ENCODE measurements around the gene PTPRG. TPM values are rescaled to one million over a fixed set of nuclear protein-coding genes. Genes with fewer than 3 reads are reported as not detected.

The PTPRG gene
- total and polyA plus RNA-seq, 7 donors = 0.69 to 76.3 (median 62.7) TPM

DNA sequence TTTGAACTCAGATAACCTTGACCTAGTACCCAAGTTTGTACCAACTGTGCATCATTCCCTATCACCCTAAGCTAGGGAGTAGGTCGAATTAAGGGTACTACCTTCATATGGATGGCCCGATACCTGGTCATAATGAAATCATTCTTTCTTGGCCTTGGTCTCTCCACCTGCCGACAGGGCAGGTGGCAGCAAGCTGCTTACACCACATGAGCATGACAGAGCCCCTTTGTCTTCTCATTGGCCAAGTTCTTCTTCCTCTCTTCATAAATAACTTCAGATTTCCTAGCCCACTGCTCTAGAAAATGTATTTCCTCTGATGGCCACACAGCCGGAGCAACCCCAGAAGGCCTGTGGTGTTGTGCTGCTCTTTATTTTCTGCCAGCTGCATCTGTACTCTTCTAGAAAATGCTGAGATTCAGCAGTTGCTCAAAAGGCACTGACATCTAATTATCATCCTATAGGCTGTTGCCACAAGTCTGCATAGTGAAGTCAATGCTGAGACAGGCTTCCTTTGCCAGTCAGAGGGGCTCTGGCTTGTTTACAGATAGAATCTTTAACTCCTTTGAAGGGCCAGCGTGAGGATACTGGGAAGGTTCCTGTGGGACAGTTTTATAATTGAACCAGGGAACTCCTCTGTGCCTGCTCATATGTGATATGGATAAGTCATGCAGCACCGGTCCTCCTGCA is 304.2 kb downstream of the PTPRG start:
- Histone ChIP-seq H3K27ac (peak overlapping the region in 1 of 4 donors; percentile 12), H3K9me3 (no peaks in the 10 kb centered on the region), H3K36me3 (no peaks in the 10 kb centered on the region), H3K4me3 (no peak overlapping the region), H3K4me1 (peaks cover 0 to 64% (median 59%) of the 10 kb centered on the region in 4 donors), H3K27me3 (no peaks in the 10 kb centered on the region)
- intact Hi-C loops (cut with DNase I) = no loop called here
- TF ChIP-seq CTCF (IDR thresholded peaks at IDR 0.05) (no peak), EP300 (IDR thresholded peaks at IDR 0.05) (no peak), POLR2A (IDR thresholded peaks at IDR 0.05) (no peak), POLR2AphosphoS5 (IDR thresholded peaks at IDR 0.05) (no peak)
- no peak for DNase-seq
- 79 to 92% methylated on average over 6 of the region's 6 CpGs for WGBS, 2 donors

DNA sequence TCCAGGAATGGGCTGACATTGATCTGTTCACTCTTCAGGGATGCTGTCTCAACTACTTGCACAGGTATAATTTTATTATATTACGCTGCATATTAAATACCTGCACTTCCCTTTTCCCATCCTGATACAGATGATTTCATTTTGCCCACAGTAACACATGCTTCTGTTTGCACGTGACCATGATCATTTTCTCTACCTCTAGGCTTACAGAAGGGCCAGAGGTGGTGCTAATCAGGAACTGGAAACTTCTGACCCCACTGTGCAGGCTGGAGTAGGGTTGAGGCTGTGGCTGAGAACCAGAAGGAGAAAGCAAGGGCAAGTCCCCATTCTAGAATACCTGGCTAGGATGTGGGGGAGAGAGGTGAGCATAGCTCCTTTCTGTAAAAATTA is 304.8 kb downstream of the PTPRG start:
- Histone ChIP-seq H3K9me3 (no peaks in the 10 kb centered on the region), H3K36me3 (no peaks in the 10 kb centered on the region), H3K27me3 (no peaks in the 10 kb centered on the region), H3K4me3 (no peak overlapping the region), H3K4me1 (peaks cover 0 to 60% (median 57%) of the 10 kb centered on the region in 4 donors), H3K27ac (no peak overlapping the region)
- 79 to 86% methylated on average over 2 of the region's 2 CpGs for WGBS, 2 donors
- no peak for TF ChIP-seq CTCF (IDR thresholded peaks at IDR 0.05)
- no peak for TF ChIP-seq POLR2A (IDR thresholded peaks at IDR 0.05)
- no peak for TF ChIP-seq EP300 (IDR thresholded peaks at IDR 0.05)
- DNase-seq = no peak
- intact Hi-C loops (cut with DNase I) = no loop called here

DNA sequence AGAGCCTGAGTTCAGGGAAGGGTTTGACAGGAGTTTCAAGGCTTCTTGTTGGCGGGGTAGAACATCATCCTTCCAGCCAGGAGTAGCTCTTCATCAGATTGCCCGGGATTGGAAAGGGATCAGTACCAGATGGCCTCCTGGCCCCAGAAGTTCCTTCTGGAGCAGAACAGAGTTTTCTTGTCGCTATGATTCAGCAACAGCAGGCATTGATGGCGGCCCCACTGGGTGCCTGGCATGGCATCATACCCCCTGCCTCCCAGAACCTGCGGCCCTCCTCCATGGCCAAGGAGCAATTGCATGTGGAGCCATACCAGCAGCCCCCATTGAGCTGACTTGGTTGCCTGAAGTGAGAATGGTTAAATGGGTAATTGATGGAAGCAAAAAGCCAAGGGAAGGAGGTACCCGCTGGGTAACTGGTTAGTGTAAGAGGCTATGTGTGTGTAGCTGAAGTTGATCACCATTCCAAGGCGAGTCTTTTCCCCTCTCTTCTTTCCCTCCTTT is 305.6 kb downstream of the PTPRG start:
- no peak for TF ChIP-seq POLR2A (IDR thresholded peaks at IDR 0.05)
- TF ChIP-seq EP300 (IDR thresholded peaks at IDR 0.05) = no peak
- no peak for TF ChIP-seq CTCF (IDR thresholded peaks at IDR 0.05)
- TF ChIP-seq POLR2AphosphoS5 (IDR thresholded peaks at IDR 0.05) = no peak
- Histone ChIP-seq H3K27ac (no peak overlapping the region), H3K27me3 (no peaks in the 10 kb centered on the region), H3K4me3 (no peak overlapping the region), H3K4me1 (peaks cover 0 to 60% (median 57%) of the 10 kb centered on the region in 4 donors), H3K36me3 (no peaks in the 10 kb centered on the region), H3K9me3 (no peaks in the 10 kb centered on the region)
- DNase-seq = no peak
- 96% methylated on average over 7 of the region's 7 CpGs for WGBS, 2 donors
- intact Hi-C loops (cut with DNase I) = no loop called here

GRCh38 chr3:61868499-61868898 is 307.1 kb downstream of the PTPRG start:
- TF ChIP-seq POLR2AphosphoS5 (IDR thresholded peaks at IDR 0.05) = no peak
- no peak for TF ChIP-seq EP300 (IDR thresholded peaks at IDR 0.05)
- no peak for TF ChIP-seq CTCF (IDR thresholded peaks at IDR 0.05)
- TF ChIP-seq POLR2A (IDR thresholded peaks at IDR 0.05) = no peak
- H3K27ac ChIP-seq = no peak overlapping the region
- no peak for DNase-seq
- H3K9me3 ChIP-seq = no peaks in the 10 kb centered on the region
- no peak overlapping the region for H3K4me3 ChIP-seq
- H3K4me1 ChIP-seq = peaks cover 0 to 58% (median 55%) of the 10 kb centered on the region in 4 donors
- WGBS, 2 donors = 98 to 99% methylated on average over 1 of the region's 1 CpG
- no peaks in the 10 kb centered on the region for H3K36me3 ChIP-seq
- intact Hi-C loops (cut with DNase I) = no loop called here
- no peaks in the 10 kb centered on the region for H3K27me3 ChIP-seq
